Glutamatergic neuron (in vitro differentiated cells): ENCODE results near the gene C20orf204. TPM values are rescaled to one million over a fixed set of nuclear protein-coding genes. Genes with fewer than 3 reads are reported as not detected.

Experiments used
- DNase-seq: peaks from one replicate; pipeline ENCODE4 v3.0.0; 2022
- H3K27ac Mint-ChIP-seq: one replicate; pipeline ENCODE4 v1.8.0; 2020; ENCODE audit warnings: mild to moderate bottlenecking, mixed read lengths, inconsistent platforms; ENCODE audit not compliant: unreplicated experiment
- H3K27me3 Mint-ChIP-seq: one replicate; pipeline ENCODE4 v1.8.0; 2020; ENCODE audit warnings: mild to moderate bottlenecking, moderate library complexity, mixed read lengths, inconsistent platforms; ENCODE audit not compliant: unreplicated experiment
- H3K36me3 Mint-ChIP-seq: one replicate; pipeline ENCODE4 v1.8.0; 2020; ENCODE audit warnings: mild to moderate bottlenecking, mixed read lengths, inconsistent platforms; ENCODE audit not compliant: unreplicated experiment
- H3K4me1 Mint-ChIP-seq: one replicate; pipeline ENCODE4 v1.8.0; 2020; ENCODE audit warnings: mild to moderate bottlenecking, low read depth, mixed read lengths, inconsistent platforms; ENCODE audit not compliant: unreplicated experiment
- H3K4me3 Mint-ChIP-seq: one replicate; pipeline ENCODE4 v1.8.0; 2020; ENCODE audit warnings: mild to moderate bottlenecking, mixed read lengths, inconsistent platforms; ENCODE audit not compliant: unreplicated experiment
- H3K9me3 Mint-ChIP-seq: one replicate; pipeline ENCODE4 v1.8.0; 2020; ENCODE audit warnings: mild to moderate bottlenecking, moderate library complexity, mixed read lengths, inconsistent platforms; ENCODE audit not compliant: unreplicated experiment
- CTCF ChIP-seq: fragments of 200-600 bp; sonication (generic); IDR thresholded peaks from one replicate; pipeline ENCODE4 v1.5.0; 2021; ENCODE audit not compliant: partially characterized antibody, unreplicated experiment
- long read RNA-seq: library from polyadenylated mRNA; unstranded; transcript quantifications from one replicate; pipeline ENCODE4 v2.0.0, GENCODE V29; 2020; ENCODE audit not compliant: unreplicated experiment
- total RNA-seq: library from RNA; stranded (reverse); fragmentation: NEBNext Ultra II Directional; extraction: Animal tissue kit (Norgen Biotek cat#: 25700); gene quantifications from one replicate; pipeline ENCODE4 v1.2.1, GENCODE V29; 2021; ENCODE audit not compliant: unreplicated experiment

The C20orf204 gene
- 3.9 TPM for total RNA-seq
- long read RNA-seq, partial matches to known transcripts, result 0 of 1 reads
- long read RNA-seq, other reads (novel, unspliced or antisense), result 1 of 1 reads

- Mint-ChIP-seq H3K27me3 (peaks cover 8% of the 10 kb centered on the region), H3K36me3 (no peaks in the 10 kb centered on the region), H3K27ac (no peak within 1 kb of the TSS), H3K4me3 (no peak within 1 kb of the TSS), H3K4me1 (peaks cover 23% of the 10 kb centered on the region), H3K9me3 (peaks cover 15% of the 10 kb centered on the region)
- no peak for DNase-seq
- TF ChIP-seq CTCF, result no peak
Observed at GRCh38 chr20:64035933-64036345, at the start of gene C20orf204. TSS of gene C20orf204 (plus strand) at chr20:64036182. CDS start at chr20:64036324, 142 bp downstream.

- DNase-seq, result no peak
- Mint-ChIP-seq H3K4me3 (no peak overlapping the region), H3K27ac (no peak overlapping the region), H3K4me1 (no peaks in the 10 kb centered on the region), H3K27me3 (no peaks in the 10 kb centered on the region), H3K9me3 (no peaks in the 10 kb centered on the region), H3K36me3 (peaks cover 4% of the 10 kb centered on the region)
- no peak for TF ChIP-seq CTCF
Observed at GRCh38 chr20:64000906-64001305, 35.1 kb upstream of the C20orf204 start.

GRCh38 chr20:64001607-64002011, 34.4 kb upstream of the C20orf204 start:
- Mint-ChIP-seq H3K27me3 (no peaks in the 10 kb centered on the region), H3K4me1 (peaks cover under 1% of the 10 kb centered on the region), H3K27ac (no peak overlapping the region), H3K9me3 (no peaks in the 10 kb centered on the region), H3K36me3 (peaks cover 4% of the 10 kb centered on the region), H3K4me3 (no peak overlapping the region)
- DNase-seq, result no peak
- TF ChIP-seq CTCF, result no peak

- Mint-ChIP-seq H3K27me3 (no peaks in the 10 kb centered on the region), H3K9me3 (peaks cover 2% of the 10 kb centered on the region), H3K4me1 (peaks cover 2% of the 10 kb centered on the region), H3K4me3 (no peak overlapping the region), H3K27ac (no peak overlapping the region), H3K36me3 (peaks cover 4% of the 10 kb centered on the region)
- DNase-seq, result no peak
- TF ChIP-seq CTCF, result no peak
Observed at GRCh38 chr20:64003960-64004725, 31.8 kb upstream of the C20orf204 start.

- Mint-ChIP-seq H3K9me3 (peaks cover 2% of the 10 kb centered on the region), H3K27ac (no peak overlapping the region), H3K27me3 (no peaks in the 10 kb centered on the region), H3K4me1 (peaks cover 2% of the 10 kb centered on the region), H3K4me3 (no peak overlapping the region), H3K36me3 (peaks cover 13% of the 10 kb centered on the region)
- TF ChIP-seq CTCF, result no peak
- no peak for DNase-seq
Observed at GRCh38 chr20:64005394-64005793, 30.6 kb upstream of the C20orf204 start.
